ENCODE data around the gene KNDC1.

The KNDC1 gene

DNA sequence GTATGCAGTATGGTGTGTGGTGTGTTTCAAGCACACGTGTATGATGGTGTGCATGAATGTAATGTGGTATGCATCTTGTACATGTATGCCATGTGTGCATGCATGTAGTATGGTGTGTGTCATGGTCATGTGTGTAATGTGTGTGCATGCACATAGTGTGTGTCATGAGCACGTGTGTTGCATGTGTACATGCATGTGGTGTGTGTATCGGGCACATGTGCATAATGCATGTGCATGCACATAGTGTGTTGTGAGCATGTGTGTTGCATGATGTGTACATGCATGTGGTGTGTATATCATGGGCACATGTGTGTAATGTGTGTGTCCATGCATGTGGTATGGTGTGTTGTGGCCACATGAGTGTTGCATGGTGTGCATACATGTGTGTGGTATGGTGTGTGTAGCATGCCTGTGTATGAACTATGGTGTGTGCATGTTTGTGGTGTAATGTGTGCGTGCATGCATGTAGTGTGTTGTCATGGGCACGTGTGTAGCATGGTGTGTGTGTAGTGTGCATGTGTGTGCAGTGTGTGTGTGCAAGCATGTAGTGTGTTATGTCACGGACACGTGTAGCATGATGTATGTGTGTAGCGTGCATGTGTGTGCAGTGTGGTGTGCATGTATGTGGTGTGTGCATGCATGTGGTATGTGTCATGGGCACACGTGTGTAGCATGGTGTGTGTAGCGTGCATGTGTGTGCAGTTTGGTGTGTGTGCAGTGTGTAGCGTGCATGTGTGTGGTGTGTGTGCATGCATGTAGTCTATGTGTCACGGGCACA lies 17.6 kb downstream of the KNDC1 start:
- Histone ChIP-seq H3K4ac (ENCODE audit: low read depth in 1 of 2, low read length in 2 of 2) (no peak overlapping the region), H4K91ac (ENCODE audit: low read length) (peak overlapping the region; percentile 5), H3K4me2 (ENCODE audit: low read length, poor library complexity, severe bottlenecking) (no peak overlapping the region), H2AK5ac (ENCODE audit: low read length, severe bottlenecking) (no peak overlapping the region), H3K9ac (ENCODE audit: low read length) (no peak overlapping the region), H3K4me3 (ENCODE audit: insufficient read depth in 1 of 2, low read depth in 1 of 2, low read length in 2 of 2) (no peak overlapping the region), H2BK5ac (ENCODE audit: low read depth, low read length, poor library complexity, severe bottlenecking) (no peak overlapping the region), H3K18ac (ENCODE audit: low read depth in 1 of 2, low read length in 2 of 2) (no peak overlapping the region), H3K79me1 (replicated peaks; ENCODE audit: low read length, poor library complexity, severe bottlenecking) (no peaks in the 10 kb centered on the region), H3K36me3 (ENCODE audit: control insufficient read depth in 1 of 2, insufficient read depth in 2 of 2, low read depth in 1 of 2, low read length in 2 of 2) (no peaks in the 10 kb centered on the region), H2BK15ac (ENCODE audit: low read depth, poor library complexity, severe bottlenecking) (no peak overlapping the region), H3K9me3 (ENCODE audit: control insufficient read depth, low read length) (no peaks in the 10 kb centered on the region), H3K27ac (ENCODE audit: low read length, poor library complexity, severe bottlenecking) (no peak overlapping the region), H3K23ac (ENCODE audit: low read length in 2 of 2) (no peak overlapping the region), H3K27me3 (ENCODE audit: control insufficient read depth in 1 of 2, insufficient read depth in 1 of 2, low read length in 2 of 2) (peaks cover 0 to 18% of the 10 kb centered on the region in 2 experiments), H4K8ac (ENCODE audit: low read length) (no peak overlapping the region), H2BK12ac (ENCODE audit: low read length in 2 of 2) (no peak overlapping the region), H3K4me1 (ENCODE audit: control insufficient read depth, insufficient read depth, low read depth, low read length) (no peaks in the 10 kb centered on the region), H3K14ac (ENCODE audit: low read length in 2 of 2) (no peak overlapping the region), H2BK120ac (ENCODE audit: low read depth, low read length) (no peak overlapping the region), H2AFZ (ENCODE audit: low read depth, low read length) (no peak overlapping the region)
- no peak for DNase-seq
- WGBS: 82% methylated on average over 12 of the region's 12 CpGs

DNA sequence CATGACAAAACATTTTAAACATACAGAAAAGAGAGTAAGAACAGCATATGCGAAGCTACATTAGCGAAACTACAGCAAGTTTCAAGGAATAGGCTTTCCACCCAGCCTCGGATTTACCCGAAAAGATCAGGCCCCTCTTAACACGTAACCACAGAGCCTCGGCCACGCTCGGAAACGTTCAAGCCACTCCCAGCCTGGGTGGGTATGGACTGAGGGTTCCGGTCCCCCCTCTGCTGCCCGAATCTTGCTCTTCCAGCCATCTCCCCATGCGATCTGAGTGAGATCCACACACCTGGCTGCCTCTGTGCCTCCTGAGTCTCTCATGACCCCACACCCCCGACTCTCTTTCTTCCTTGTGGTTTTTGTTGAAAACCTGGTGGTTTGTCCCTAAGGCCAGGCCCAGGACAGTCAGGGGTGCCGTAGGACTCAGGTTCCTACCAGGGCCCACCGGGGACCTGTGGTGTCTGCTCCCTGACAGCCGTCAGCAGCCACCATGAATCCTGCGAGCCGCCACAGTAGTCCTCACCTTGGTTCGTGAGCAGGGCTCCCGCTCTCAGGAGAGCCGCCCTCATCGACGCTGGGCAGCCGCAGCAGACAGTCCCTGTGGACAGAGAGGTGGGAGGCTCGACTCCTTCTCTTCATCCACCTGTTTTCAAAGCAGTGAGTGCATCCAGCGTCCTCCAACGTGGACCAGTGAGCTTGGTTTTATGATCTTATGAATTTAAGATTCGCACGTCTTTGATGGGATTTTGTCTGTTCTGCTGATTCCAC lies 18.5 kb downstream of the KNDC1 start:
- peaks cover 3% of the 10 kb centered on the region for H3K4me1 ChIP-seq (ENCODE audit: control insufficient read depth, insufficient read depth, low read depth, low read length)
- H3K18ac ChIP-seq (ENCODE audit: low read depth in 1 of 2, low read length in 2 of 2): no peak overlapping the region
- no peaks in the 10 kb centered on the region for H3K79me1 ChIP-seq (replicated peaks; ENCODE audit: low read length, poor library complexity, severe bottlenecking)
- H3K27me3 ChIP-seq (ENCODE audit: control insufficient read depth in 1 of 2, insufficient read depth in 1 of 2, low read length in 2 of 2): peaks cover 0 to 18% of the 10 kb centered on the region in 2 experiments
- H4K91ac ChIP-seq (ENCODE audit: low read length): no peak overlapping the region
- no peak overlapping the region for H3K4me3 ChIP-seq (ENCODE audit: insufficient read depth in 1 of 2, low read depth in 1 of 2, low read length in 2 of 2)
- H2AFZ ChIP-seq (ENCODE audit: low read depth, low read length): no peak overlapping the region
- H3K14ac ChIP-seq (ENCODE audit: low read length in 2 of 2): no peak overlapping the region
- H3K4me2 ChIP-seq (ENCODE audit: low read length, poor library complexity, severe bottlenecking): no peak overlapping the region
- H3K23ac ChIP-seq (ENCODE audit: low read length in 2 of 2): no peak overlapping the region
- 89% methylated on average over 29 of the region's 29 CpGs for WGBS
- H3K27ac ChIP-seq (ENCODE audit: low read length, poor library complexity, severe bottlenecking): no peak overlapping the region
- no peak overlapping the region for H2BK120ac ChIP-seq (ENCODE audit: low read depth, low read length)
- no peak overlapping the region for H3K4ac ChIP-seq (ENCODE audit: low read depth in 1 of 2, low read length in 2 of 2)
- H3K9ac ChIP-seq (ENCODE audit: low read length): no peak overlapping the region
- no peak overlapping the region for H4K8ac ChIP-seq (ENCODE audit: low read length)
- H2BK12ac ChIP-seq (ENCODE audit: low read length in 2 of 2): no peak overlapping the region
- no peaks in the 10 kb centered on the region for H3K9me3 ChIP-seq (ENCODE audit: control insufficient read depth, low read length)
- no peak overlapping the region for H2BK15ac ChIP-seq (ENCODE audit: low read depth, poor library complexity, severe bottlenecking)
- no peak overlapping the region for H2BK5ac ChIP-seq (ENCODE audit: low read depth, low read length, poor library complexity, severe bottlenecking)
- DNase-seq: no peak
- no peak overlapping the region for H2AK5ac ChIP-seq (ENCODE audit: low read length, severe bottlenecking)
- no peaks in the 10 kb centered on the region for H3K36me3 ChIP-seq (ENCODE audit: control insufficient read depth in 1 of 2, insufficient read depth in 2 of 2, low read depth in 1 of 2, low read length in 2 of 2)

DNA sequence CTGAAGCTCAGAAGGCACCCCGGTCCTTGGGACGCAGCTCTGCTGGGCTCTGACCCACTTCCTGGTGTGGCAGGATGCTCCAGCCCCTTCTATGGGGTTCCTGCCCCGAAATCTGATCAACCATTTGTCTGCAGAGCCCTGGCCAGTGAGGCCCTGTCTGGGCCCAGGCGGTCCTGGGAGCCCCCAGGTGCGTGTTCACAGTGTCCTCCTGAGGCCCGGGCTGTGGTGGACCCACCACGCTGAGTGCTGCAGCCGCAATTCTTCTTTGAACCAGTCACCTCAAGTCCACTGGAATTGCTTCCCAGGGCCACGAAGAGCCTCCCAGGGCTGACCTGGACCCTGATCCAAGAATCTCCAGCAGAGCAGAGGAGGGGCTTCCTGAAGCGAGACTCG lies 19.1 kb downstream of the KNDC1 start:
- DNase-seq: no peak
- Histone ChIP-seq H3K4me2 (ENCODE audit: low read length, poor library complexity, severe bottlenecking) (no peak overlapping the region), H3K4me1 (ENCODE audit: control insufficient read depth, insufficient read depth, low read depth, low read length) (peaks cover 3% of the 10 kb centered on the region), H3K27ac (ENCODE audit: low read length, poor library complexity, severe bottlenecking) (no peak overlapping the region), H3K36me3 (ENCODE audit: control insufficient read depth in 1 of 2, insufficient read depth in 2 of 2, low read depth in 1 of 2, low read length in 2 of 2) (no peaks in the 10 kb centered on the region), H2BK120ac (ENCODE audit: low read depth, low read length) (no peak overlapping the region), H3K9me3 (ENCODE audit: control insufficient read depth, low read length) (no peaks in the 10 kb centered on the region), H2BK5ac (ENCODE audit: low read depth, low read length, poor library complexity, severe bottlenecking) (no peak overlapping the region), H3K79me1 (replicated peaks; ENCODE audit: low read length, poor library complexity, severe bottlenecking) (no peaks in the 10 kb centered on the region), H2AK5ac (ENCODE audit: low read length, severe bottlenecking) (no peak overlapping the region), H3K14ac (ENCODE audit: low read length in 2 of 2) (no peak overlapping the region), H4K91ac (ENCODE audit: low read length) (no peak overlapping the region), H2AFZ (ENCODE audit: low read depth, low read length) (no peak overlapping the region), H3K9ac (ENCODE audit: low read length) (no peak overlapping the region), H3K27me3 (ENCODE audit: control insufficient read depth in 1 of 2, insufficient read depth in 1 of 2, low read length in 2 of 2) (peaks cover 0 to 18% of the 10 kb centered on the region in 2 experiments), H4K8ac (ENCODE audit: low read length) (no peak overlapping the region), H2BK12ac (ENCODE audit: low read length in 2 of 2) (no peak overlapping the region), H3K4me3 (ENCODE audit: insufficient read depth in 1 of 2, low read depth in 1 of 2, low read length in 2 of 2) (no peak overlapping the region), H2BK15ac (ENCODE audit: low read depth, poor library complexity, severe bottlenecking) (no peak overlapping the region), H3K18ac (ENCODE audit: low read depth in 1 of 2, low read length in 2 of 2) (no peak overlapping the region), H3K4ac (ENCODE audit: low read depth in 1 of 2, low read length in 2 of 2) (no peak overlapping the region), H3K23ac (ENCODE audit: low read length in 2 of 2) (no peak overlapping the region)
- 74% methylated on average over 11 of the region's 11 CpGs for WGBS

DNA sequence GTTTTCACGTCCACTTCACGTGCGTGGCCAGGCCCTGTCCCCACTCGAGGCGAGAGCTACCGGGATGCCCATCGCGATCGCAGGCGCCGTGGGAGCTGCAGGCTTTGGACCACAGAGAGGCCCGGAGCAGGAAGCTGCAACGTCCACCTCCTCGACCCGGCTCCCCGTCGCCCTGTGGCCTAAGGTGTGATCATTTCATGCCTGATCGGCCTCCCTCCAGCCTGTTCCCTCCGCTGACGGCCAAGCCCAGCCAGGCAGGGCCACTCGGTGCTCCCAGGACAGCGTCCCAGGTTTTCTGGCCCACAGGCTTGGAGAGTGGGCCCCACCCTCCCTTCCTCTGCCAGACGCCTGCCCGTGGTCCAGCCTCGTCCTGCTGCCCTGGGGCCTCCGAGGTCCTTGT lies 19.6 kb downstream of the KNDC1 start:
- Histone ChIP-seq H3K9me3 (ENCODE audit: control insufficient read depth, low read length) (no peaks in the 10 kb centered on the region), H2AK5ac (ENCODE audit: low read length, severe bottlenecking) (no peak overlapping the region), H3K36me3 (ENCODE audit: control insufficient read depth in 1 of 2, insufficient read depth in 2 of 2, low read depth in 1 of 2, low read length in 2 of 2) (no peaks in the 10 kb centered on the region), H3K27ac (ENCODE audit: low read length, poor library complexity, severe bottlenecking) (no peak overlapping the region), H3K14ac (ENCODE audit: low read length in 2 of 2) (no peak overlapping the region), H3K23ac (ENCODE audit: low read length in 2 of 2) (no peak overlapping the region), H3K27me3 (ENCODE audit: control insufficient read depth in 1 of 2, insufficient read depth in 1 of 2, low read length in 2 of 2) (peaks cover 0 to 18% of the 10 kb centered on the region in 2 experiments), H2BK12ac (ENCODE audit: low read length in 2 of 2) (no peak overlapping the region), H2AFZ (ENCODE audit: low read depth, low read length) (no peak overlapping the region), H2BK15ac (ENCODE audit: low read depth, poor library complexity, severe bottlenecking) (no peak overlapping the region), H3K4me2 (ENCODE audit: low read length, poor library complexity, severe bottlenecking) (no peak overlapping the region), H2BK120ac (ENCODE audit: low read depth, low read length) (no peak overlapping the region), H3K79me1 (replicated peaks; ENCODE audit: low read length, poor library complexity, severe bottlenecking) (no peaks in the 10 kb centered on the region), H3K4me3 (ENCODE audit: insufficient read depth in 1 of 2, low read depth in 1 of 2, low read length in 2 of 2) (peak overlapping the region in 1 of 2 experiments; percentile 9), H3K4me1 (ENCODE audit: control insufficient read depth, insufficient read depth, low read depth, low read length) (peaks cover 3% of the 10 kb centered on the region), H2BK5ac (ENCODE audit: low read depth, low read length, poor library complexity, severe bottlenecking) (no peak overlapping the region), H4K91ac (ENCODE audit: low read length) (no peak overlapping the region), H3K18ac (ENCODE audit: low read depth in 1 of 2, low read length in 2 of 2) (no peak overlapping the region), H3K9ac (ENCODE audit: low read length) (no peak overlapping the region), H4K8ac (ENCODE audit: low read length) (no peak overlapping the region), H3K4ac (ENCODE audit: low read depth in 1 of 2, low read length in 2 of 2) (no peak overlapping the region)
- DNase-seq: no peak
- 77% methylated on average over 26 of the region's 26 CpGs for WGBS
